H1 (cell line): ENCODE data around the gene DAB2IP. TPM values are rescaled to one million over a fixed set of nuclear protein-coding genes. Genes with fewer than 3 reads are reported as not detected.

Source experiments
- CTCF ChIA-PET: fragments of 300-600 bp; sonication (Branson Sonifier 250); formaldehyde crosslinking; loops from one replicate; lab custom pipeline; 2021; ENCODE audit not compliant: partially characterized antibody; lab: Charles Lee
- POLR2A ChIA-PET: fragments of 300-600 bp; sonication (Branson Sonifier 250); formaldehyde crosslinking; loops from one replicate; lab custom pipeline; 2021; ENCODE audit warnings: inconsistent platforms; ENCODE audit not compliant: partially characterized antibody; lab: Charles Lee
- DNase-seq, 2 experiments: peaks; one replicate each; pipeline versions ENCODE4 v3.0.0 to v3.0.0-alpha.2; 2010 to 2022; ENCODE audit warnings: low spot score in 2 of 2, low read depth in 1 of 2, mixed read lengths in 1 of 2
- FAIRE-seq: peaks from 2 replicates; lab custom pipeline; 2011; peaks lifted over from hg19 to GRCh38; lab: Jason Lieb, UNC
- H2AFZ ChIP-seq: 2 replicates; pipeline ENCODE4 v1.8.1; 2012; ENCODE audit warnings: low read length, inconsistent platforms
- H2AK5ac ChIP-seq: 2 replicates; pipeline ENCODE4 v1.6.1; 2013; ENCODE audit warnings: low read depth, low read length
- H2BK120ac ChIP-seq: replicated peaks from 2 replicates; pipeline ENCODE3; 2013; ENCODE audit warnings: low read depth, low read length, inconsistent platforms
- H2BK12ac ChIP-seq: 2 replicates; pipeline ENCODE4 v1.6.1; 2013; ENCODE audit warnings: low read depth, low read length
- H2BK15ac ChIP-seq: 2 replicates; pipeline ENCODE4 v1.6.1; 2013; ENCODE audit warnings: low read length
- H2BK20ac ChIP-seq: 2 replicates; pipeline ENCODE4 v1.6.1; 2013; ENCODE audit warnings: low read length
- H2BK5ac ChIP-seq: 2 replicates; pipeline ENCODE4 v1.6.1; 2013; ENCODE audit warnings: low read depth, low read length
- H3K14ac ChIP-seq: 2 replicates; pipeline ENCODE4 v1.6.1; 2013; ENCODE audit warnings: inconsistent platforms; ENCODE audit not compliant: insufficient read length
- H3K18ac ChIP-seq: 2 replicates; pipeline ENCODE4 v1.6.1; 2013; ENCODE audit warnings: low read length; ENCODE audit errors: extremely low read depth
- H3K23ac ChIP-seq: 2 replicates; pipeline ENCODE4 v1.6.1; 2013; ENCODE audit warnings: inconsistent platforms; ENCODE audit not compliant: insufficient read length
- H3K23me2 ChIP-seq: 2 replicates; pipeline ENCODE4 v1.6.1; 2013; ENCODE audit warnings: low read depth, low read length
- H3K27ac ChIP-seq: 2 replicates; pipeline ENCODE4 v1.6.1; 2011; ENCODE audit warnings: low read depth, low read length, inconsistent platforms
- H3K27me3 ChIP-seq, 4 experiments: replicated peaks in 1 of 4; 1 replicate in 1 of 4; 2 replicates in 3 of 4; pipeline versions ENCODE4 v1.6.1 to v1.8.1; 2011 to 2013; ENCODE audit warnings: low read length in 3 of 4, mild to moderate bottlenecking in 3 of 4, inconsistent platforms in 2 of 4, mixed read lengths in 2 of 4, moderate library complexity in 1 of 4; ENCODE audit not compliant: control insufficient read depth in 3 of 4, insufficient read depth in 3 of 4; ENCODE audit errors: extremely low read depth in 1 of 4
- H3K36me3 ChIP-seq, 4 experiments: 2 replicates each; pipeline versions ENCODE4 v1.6.1 to v1.8.1; 2011 to 2013; ENCODE audit warnings: mild to moderate bottlenecking in 4 of 4, low read length in 3 of 4, moderate library complexity in 2 of 4, control low read depth in 1 of 4, inconsistent platforms in 1 of 4; ENCODE audit not compliant: insufficient read depth in 4 of 4, control insufficient read depth in 2 of 4
- H3K4ac ChIP-seq: replicated peaks from 2 replicates; pipeline ENCODE3; 2013; ENCODE audit warnings: low read length, low read depth, mixed read lengths, inconsistent platforms; ENCODE audit not compliant: insufficient read length
- H3K4me1 ChIP-seq, 4 experiments: replicated peaks in 1 of 4; 1 replicate in 1 of 4; 2 replicates in 3 of 4; pipeline versions ENCODE4 v1.6.1 to v1.8.1; 2011 to 2013; ENCODE audit warnings: low read length in 3 of 4, inconsistent platforms in 2 of 4, mixed read lengths in 1 of 4; ENCODE audit not compliant: insufficient read depth in 4 of 4, control insufficient read depth in 3 of 4
- H3K4me2 ChIP-seq, 2 experiments: 2 replicates each; pipeline versions ENCODE4 v1.6.1 to v1.8.1; 2011 to 2013; ENCODE audit warnings: low read depth in 2 of 2, low read length in 2 of 2, control low read depth in 1 of 2, inconsistent platforms in 1 of 2, mild to moderate bottlenecking in 1 of 2; ENCODE audit not compliant: insufficient read depth in 1 of 2
- H3K4me3 ChIP-seq, 4 experiments: fragments of 200-600, 300-600 bp in 1 of 4; sonication (generic), shearing (Covaris generic), sonication (Bioruptor Twin) in 1 of 4; 2 replicates each; pipeline versions ENCODE4 v1.5.1 to v1.8.1; 2011 to 2016; ENCODE audit warnings: low read length in 4 of 4, low read depth in 3 of 4, control low read depth in 2 of 4, inconsistent platforms in 2 of 4, mild to moderate bottlenecking in 2 of 4, mixed read lengths in 1 of 4, moderate library complexity in 1 of 4; ENCODE audit not compliant: insufficient read depth in 2 of 4; ENCODE audit errors: extremely low read depth in 1 of 4
- H3K56ac ChIP-seq: replicated peaks from 2 replicates; pipeline ENCODE3; 2013; ENCODE audit warnings: low read depth, mild to moderate bottlenecking, mixed read lengths, low read length, inconsistent platforms; ENCODE audit not compliant: insufficient read length
- H3K79me1 ChIP-seq: 2 replicates; pipeline ENCODE4 v1.6.1; 2013; ENCODE audit warnings: low read depth, low read length, control low read depth
- H3K79me2 ChIP-seq, 2 experiments: 2 replicates each; pipeline versions ENCODE4 v1.6.1 to v1.8.1; 2012 to 2013; ENCODE audit warnings: low read length in 2 of 2, mild to moderate bottlenecking in 2 of 2, inconsistent platforms in 1 of 2; ENCODE audit not compliant: insufficient read depth in 2 of 2, control insufficient read depth in 1 of 2
- H3K9ac ChIP-seq, 4 experiments: replicated peaks in 1 of 4; 1 replicate in 1 of 4; 2 replicates in 3 of 4; pipeline versions ENCODE4 v1.6.1 to v1.8.1; 2011 to 2013; ENCODE audit warnings: low read depth in 3 of 4, low read length in 3 of 4, control low read depth in 2 of 4, mild to moderate bottlenecking in 2 of 4, moderate library complexity in 2 of 4, inconsistent platforms in 1 of 4; ENCODE audit errors: extremely low read depth in 1 of 4
- H3K9me3 ChIP-seq, 2 experiments: 2 replicates each; pipeline versions ENCODE4 v1.6.1 to v1.8.1; 2012 to 2013; ENCODE audit warnings: mild to moderate bottlenecking in 2 of 2, moderate library complexity in 2 of 2, control low read depth in 1 of 2, inconsistent platforms in 1 of 2, low read depth in 1 of 2, low read length in 1 of 2, mixed read lengths in 1 of 2; ENCODE audit not compliant: insufficient read depth in 2 of 2
- H4K20me1 ChIP-seq, 2 experiments: replicated peaks in 1 of 2; 2 replicates each; pipeline versions ENCODE3 to v1.8.1; 2011 to 2013; ENCODE audit warnings: inconsistent platforms in 2 of 2, low read length in 2 of 2, mild to moderate bottlenecking in 1 of 2; ENCODE audit not compliant: insufficient read depth in 2 of 2, control insufficient read depth in 1 of 2
- H4K5ac ChIP-seq: 2 replicates; pipeline ENCODE4 v1.6.1; 2013; ENCODE audit warnings: low read length, low read depth, mixed read lengths, inconsistent platforms; ENCODE audit not compliant: insufficient read length
- H4K8ac ChIP-seq: 2 replicates; pipeline ENCODE4 v1.8.0; 2013; ENCODE audit warnings: mild to moderate bottlenecking, moderate library complexity, low read length, inconsistent platforms; ENCODE audit not compliant: insufficient read depth; ENCODE audit errors: extremely low read depth
- H4K91ac ChIP-seq: replicated peaks from 2 replicates; pipeline ENCODE3; 2013; ENCODE audit warnings: low read length, mixed read lengths, inconsistent platforms; ENCODE audit not compliant: insufficient read length
- CHD2 ChIP-seq: IDR thresholded peaks from 2 replicates; pipeline ENCODE4 v1.6.1; 2012; ENCODE audit warnings: low read length, improper control_type of control experiment
- RFX5 ChIP-seq: IDR thresholded peaks from 2 replicates; pipeline ENCODE4 v1.6.1; 2011; ENCODE audit warnings: low read depth, low read length, improper control_type of control experiment, borderline replicate concordance
- WGBS, 2 experiments: shearing (Covaris generic) in 1 of 2; methylation state at CpG; one replicate each; pipeline versions ENCODE4 v1.1.6 to v1.1.7; 2013 to 2015; ENCODE audit warnings: low lambda C conversion rate in 2 of 2, mixed read lengths in 2 of 2, inconsistent platforms in 1 of 2, low coverage in 1 of 2, missing lambda C conversion rate in 1 of 2; ENCODE audit not compliant: insufficient replicate concordance in 2 of 2, insufficient coverage in 1 of 2, insufficient read length in 1 of 2; ENCODE audit errors: extremely low coverage in 1 of 2, missing lambda C conversion rate in 1 of 2; 5-methylcytosine and 5-hydroxymethylcytosine counted together
- polyA plus RNA-seq, 7 experiments: library from polyadenylated mRNA; depleted of rRNA in 3 of 7; stranded (reverse) in 5 of 7; unstranded in 2 of 7; fragments of >200 nt in 5 of 7; fragments of 200-250 nt in 2 of 7; gene quantifications; 1 replicate in 5 of 7; 2 replicates in 1 of 7; 4 replicates in 1 of 7; pipeline versions ENCODE4 v1.2.1 to v1.2.3, GENCODE V29; 2011 to 2013; ENCODE audit warnings: missing spikeins in 2 of 7, mixed read lengths in 2 of 7
- total RNA-seq: library from RNA; stranded (reverse); fragmentation: NEBNext Ultra II Directional; extraction: Animal tissue kit (Norgen Biotek cat#: 25700); gene quantifications from 2 replicates; pipeline ENCODE4 v1.2.1, GENCODE V29; 2021

The DAB2IP gene
- total and polyA plus RNA-seq, 2 of the 8 experiments (the other 6 are each of a cell fraction or from before 2014, with no cell fraction given), result 19.7 to 39.5 TPM

DNA sequence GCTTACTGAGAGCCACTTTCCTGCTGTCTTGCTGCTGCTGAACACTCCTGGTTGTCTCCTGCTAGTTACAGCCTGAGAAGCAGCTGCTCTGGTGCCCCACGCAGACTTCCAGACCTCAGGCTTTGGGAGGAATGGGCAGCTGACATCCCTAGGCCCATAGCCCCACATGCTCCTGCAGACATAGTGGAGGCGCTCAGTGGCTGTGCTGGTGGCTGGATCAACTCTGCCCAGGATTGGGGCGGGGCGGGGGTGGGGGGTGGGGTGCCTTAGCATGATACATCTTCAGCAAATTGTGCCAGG lies 93.9 kb downstream of the DAB2IP start:
- Histone ChIP-seq H4K8ac (no peak overlapping the region; the same call in 1 of the 2 replicates), H2BK5ac (peak overlapping the region; percentile 12), H3K4me2 (no peak overlapping the region), H3K23ac (no peak overlapping the region), H4K20me1 (peaks cover 17 to 18% of the 10 kb centered on the region in 2 experiments), H2BK15ac (no peak overlapping the region), H3K27ac (no peak overlapping the region), H2BK20ac (no peak overlapping the region), H3K9me3 (no peaks in the 10 kb centered on the region), H4K5ac (no peak overlapping the region), H2AK5ac (no peak overlapping the region), H3K14ac (no peak overlapping the region), H3K4ac (no peak overlapping the region), H3K4me3 (no peak overlapping the region), H2AFZ (no peak overlapping the region), H3K79me2 (peaks cover 0 to 47% of the 10 kb centered on the region in 2 experiments; a peak in 2 of 4 replicates), H3K18ac (no peak overlapping the region), H4K91ac (no peak overlapping the region), H2BK12ac (no peak overlapping the region), H3K9ac (no peak overlapping the region), H3K23me2 (no peaks in the 10 kb centered on the region), H2BK120ac (no peak overlapping the region), H3K56ac (no peak overlapping the region), H3K36me3 (no peaks in the 10 kb centered on the region), H3K79me1 (peaks cover 25% of the 10 kb centered on the region), H3K27me3 (no peaks in the 10 kb centered on the region; a peak in 1 of 7 replicates), H3K4me1 (peaks cover 15 to 32% (median 17%) of the 10 kb centered on the region in 4 experiments)
- 83% methylated on average over 4 of the region's 4 CpGs; no CpG with 5 or more reads in 1 of the 2 experiments for WGBS, 2 experiments
- ChIA-PET POLR2A (no interaction called here), CTCF (interaction anchor here (0.7 to 20.3 kb wide), 12 partner anchors 9 to 190 kb away, joined by 3 to 305 read pairs (median 6); no protein-coding TSS in a partner anchor)
- DNase-seq, result no peak
- TF ChIP-seq CHD2 (no peak), RFX5 (no peak)
- FAIRE-seq, result no peak
